Activated T-cell treated with anti-CD3 and anti-CD28 coated beads, Interleukin-2, amount 50 U/mL, for 72 hours (primary cell): ENCODE measurements around the gene SDC4. TPM values are rescaled to one million over a fixed set of nuclear protein-coding genes. Genes with fewer than 3 reads are reported as not detected.

ENCODE experiments used
- ATAC-seq, 2 donors: fragments of 150-1000 bp; cut with Tn5 transposase; replicated peaks in 1 of 2; 2 replicates each; pipeline ENCODE4 v1.10.0; 2021; ENCODE audit warnings: moderate library complexity in 2 of 2, mild to moderate bottlenecking in 1 of 2
- DNase-seq, 2 donors: peaks; one replicate each; pipeline ENCODE4 v3.0.0; 2021 to 2022; ENCODE audit warnings: mixed read lengths in 1 of 2
- H3K27ac Mint-ChIP-seq: one replicate; pipeline ENCODE4 v1.8.0; 2022; ENCODE audit warnings: mild to moderate bottlenecking, moderate library complexity, mixed read lengths
- H3K27me3 Mint-ChIP-seq: one replicate; pipeline ENCODE4 v1.8.0; 2022; ENCODE audit warnings: low read depth, mixed read lengths
- H3K36me3 Mint-ChIP-seq, 2 donors: one replicate each; pipeline ENCODE4 v1.8.0; 2022; ENCODE audit warnings: mixed read lengths in 2 of 2, mild to moderate bottlenecking in 1 of 2; ENCODE audit not compliant: insufficient read depth in 2 of 2
- H3K4me1 Mint-ChIP-seq: one replicate; pipeline ENCODE4 v1.8.0; 2022; ENCODE audit warnings: low read depth, mixed read lengths
- H3K4me3 Mint-ChIP-seq, 2 donors: one replicate each; pipeline ENCODE4 v1.8.0; 2022; ENCODE audit warnings: mild to moderate bottlenecking in 2 of 2, mixed read lengths in 2 of 2, moderate library complexity in 2 of 2
- H3K9me3 Mint-ChIP-seq, 2 donors: one replicate each; pipeline ENCODE4 v1.8.0; 2022; ENCODE audit warnings: mixed read lengths in 2 of 2
- total RNA-seq, 2 donors: library from RNA; stranded (reverse); gene quantifications; one replicate each; pipeline ENCODE4 v1.2.3, GENCODE V29; 2022

Gene SDC4
- total RNA-seq, 2 donors from 2014 or later: 37.7 to 51.1 TPM

DNA sequence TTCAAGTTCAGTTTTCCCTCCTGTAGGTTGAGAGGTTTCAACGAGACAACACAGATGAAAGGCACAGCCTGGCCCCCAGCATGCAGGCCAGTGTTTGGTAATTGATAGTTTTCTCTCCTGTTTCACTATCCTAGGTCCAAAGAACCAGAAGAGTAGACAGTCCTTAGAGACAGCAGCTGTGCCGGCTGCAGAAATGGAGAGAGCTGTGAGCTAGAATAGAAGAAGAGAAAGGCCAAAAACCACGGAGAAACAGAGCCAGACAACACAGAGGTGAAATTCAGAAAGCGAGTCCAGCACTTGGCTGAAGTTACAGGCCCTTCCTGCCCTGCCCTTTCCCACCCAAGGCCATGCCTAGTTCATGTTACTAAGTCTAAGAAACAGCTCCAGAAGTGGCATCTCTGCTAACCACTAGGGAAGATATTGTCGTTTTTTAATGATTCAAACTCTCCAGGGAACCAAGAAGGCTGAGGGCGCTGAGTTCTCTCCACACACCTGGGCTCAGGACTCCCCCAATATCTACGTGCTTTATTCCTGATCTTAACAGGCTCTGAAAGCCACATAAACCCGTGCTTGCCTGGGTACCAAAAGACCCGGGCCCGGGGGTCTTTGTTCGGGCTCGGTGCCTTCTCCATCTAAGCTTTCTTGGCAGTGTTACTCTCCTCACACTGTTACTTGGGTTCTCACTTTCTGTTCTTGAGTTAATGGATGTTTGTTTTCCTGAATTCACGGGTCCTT lies 58.1 kb downstream of the SDC4 start:
- peaks cover 5% of the 10 kb centered on the region for H3K4me1 Mint-ChIP-seq
- DNase-seq (no peak), ATAC-seq (no peak)
- H3K9me3 Mint-ChIP-seq: peaks cover 0 to 2% of the 10 kb centered on the region in 2 donors
- peaks cover 48% of the 10 kb centered on the region for H3K27me3 Mint-ChIP-seq
- H3K27ac Mint-ChIP-seq: no peak overlapping the region
- peaks cover 0 to 4% of the 10 kb centered on the region in 2 donors for H3K36me3 Mint-ChIP-seq
- H3K4me3 Mint-ChIP-seq: no peak overlapping the region

DNA sequence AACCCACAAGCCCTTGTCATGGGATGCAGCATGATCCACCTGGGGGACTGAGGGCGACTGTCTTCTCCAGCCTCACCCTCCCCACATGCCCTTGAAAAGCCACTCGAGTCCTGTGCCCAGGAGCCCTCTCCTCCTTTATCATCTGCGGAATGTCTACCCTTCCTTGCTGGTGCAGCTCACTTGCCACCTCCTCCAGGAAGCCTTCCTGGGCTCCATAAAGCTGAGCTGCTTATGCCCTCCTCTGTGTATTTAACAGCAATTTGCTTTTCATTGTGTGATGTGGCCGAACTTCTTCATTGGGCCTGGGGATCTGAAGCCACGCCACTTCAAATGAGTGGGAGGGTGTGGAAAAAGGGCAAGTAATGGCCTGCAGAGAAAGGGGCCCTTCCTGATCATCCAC lies 59.4 kb downstream of the SDC4 start:
- Mint-ChIP-seq H3K36me3 (no peaks in the 10 kb centered on the region), H3K4me3 (no peak overlapping the region), H3K27me3 (peaks cover 39% of the 10 kb centered on the region), H3K27ac (no peak overlapping the region), H3K9me3 (no peaks in the 10 kb centered on the region), H3K4me1 (peaks cover 2% of the 10 kb centered on the region)
- no peak for DNase-seq
- no peak for ATAC-seq

DNA sequence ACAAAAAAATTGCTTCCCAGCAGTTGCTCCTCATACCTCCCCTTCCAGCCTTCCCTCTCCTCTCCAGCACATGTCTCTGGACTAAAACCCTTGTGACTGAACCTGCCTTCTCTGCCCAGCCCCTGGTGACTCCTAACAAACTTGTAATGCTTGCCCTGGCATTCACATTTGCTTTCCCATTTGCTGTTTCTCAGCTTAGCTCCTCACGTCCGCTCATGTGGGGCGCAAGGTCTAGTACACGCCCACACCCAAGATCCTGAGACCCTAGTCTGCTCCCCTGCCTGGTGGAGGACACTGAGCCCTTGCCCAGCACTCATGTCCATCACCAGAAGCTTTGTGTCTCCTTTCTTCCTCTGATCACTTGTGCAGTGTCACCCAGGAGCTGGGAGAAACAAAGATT lies 59.8 kb downstream of the SDC4 start:
- H3K4me3 Mint-ChIP-seq: no peak overlapping the region
- no peaks in the 10 kb centered on the region for H3K36me3 Mint-ChIP-seq
- H3K4me1 Mint-ChIP-seq: no peaks in the 10 kb centered on the region
- H3K27me3 Mint-ChIP-seq: peaks cover 37% of the 10 kb centered on the region
- DNase-seq: no peak
- no peaks in the 10 kb centered on the region for H3K9me3 Mint-ChIP-seq
- no peak overlapping the region for H3K27ac Mint-ChIP-seq
- no peak for ATAC-seq

DNA sequence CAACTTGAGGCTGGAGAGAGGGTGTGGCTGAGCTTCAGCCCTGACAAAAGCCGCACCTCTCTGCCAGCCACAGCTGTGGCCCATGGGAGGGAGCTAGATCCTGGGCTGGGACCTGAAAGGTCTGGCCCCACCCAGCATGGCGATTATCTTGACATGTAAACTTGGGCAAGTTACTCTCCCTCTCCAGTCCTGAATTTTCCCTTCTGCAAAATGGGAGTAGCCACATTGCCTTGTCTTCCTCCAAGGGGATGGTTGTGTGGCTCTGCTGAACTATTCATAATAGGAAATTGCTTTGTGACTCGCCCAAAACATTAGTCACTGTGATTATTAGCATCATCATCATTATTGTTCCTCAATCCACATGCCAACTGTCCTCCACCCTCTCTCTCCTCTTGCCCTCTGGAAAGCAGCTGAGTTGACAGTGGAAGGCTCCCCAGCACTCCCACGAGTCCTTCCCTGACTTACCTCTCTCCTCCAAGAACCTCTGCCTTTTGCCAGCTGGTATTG lies 64.6 kb downstream of the SDC4 start:
- no peak for ATAC-seq
- H3K27ac Mint-ChIP-seq: no peak overlapping the region
- H3K4me1 Mint-ChIP-seq: no peaks in the 10 kb centered on the region
- no peaks in the 10 kb centered on the region for H3K36me3 Mint-ChIP-seq
- no peak for DNase-seq
- H3K4me3 Mint-ChIP-seq: no peak overlapping the region
- no peaks in the 10 kb centered on the region for H3K9me3 Mint-ChIP-seq
- H3K27me3 Mint-ChIP-seq: peaks cover 42% of the 10 kb centered on the region

DNA sequence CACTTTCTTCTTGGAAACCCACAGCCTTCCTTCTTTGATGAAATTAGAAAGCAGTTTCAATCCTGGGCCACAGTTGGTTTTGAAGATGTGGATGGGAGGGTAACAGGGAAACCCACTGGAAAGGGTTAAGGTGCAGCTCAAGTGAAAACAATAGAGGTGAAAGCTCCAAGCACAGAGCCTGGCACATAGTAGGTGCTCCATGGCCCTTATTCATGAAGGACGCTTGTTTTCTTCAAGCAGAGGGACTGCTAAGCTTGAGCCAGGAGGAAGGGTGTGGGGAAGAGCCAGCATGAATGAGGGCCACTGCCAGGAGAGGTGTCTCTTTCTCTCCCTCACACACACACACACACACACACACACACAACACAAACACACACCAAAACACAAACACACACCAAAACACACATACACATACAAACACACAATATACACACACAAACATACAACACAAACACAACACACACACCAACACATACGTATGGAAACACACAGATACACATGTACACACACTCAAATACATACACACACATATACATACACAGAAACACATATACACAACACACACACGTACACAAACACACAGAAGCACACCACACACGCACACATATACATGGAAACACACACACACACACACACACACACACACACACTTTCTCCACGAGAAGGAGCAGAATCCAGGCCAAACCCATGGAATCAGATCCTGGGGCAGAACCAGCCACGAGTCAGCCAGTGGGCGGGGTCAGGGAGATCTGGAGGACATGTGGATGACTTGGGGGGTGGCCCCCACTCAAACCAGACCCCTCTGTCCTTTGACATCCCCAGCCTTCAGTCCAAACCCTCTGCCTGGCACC lies 65.3 kb downstream of the SDC4 start:
- no peaks in the 10 kb centered on the region for H3K36me3 Mint-ChIP-seq
- no peak overlapping the region for H3K4me3 Mint-ChIP-seq

DNA sequence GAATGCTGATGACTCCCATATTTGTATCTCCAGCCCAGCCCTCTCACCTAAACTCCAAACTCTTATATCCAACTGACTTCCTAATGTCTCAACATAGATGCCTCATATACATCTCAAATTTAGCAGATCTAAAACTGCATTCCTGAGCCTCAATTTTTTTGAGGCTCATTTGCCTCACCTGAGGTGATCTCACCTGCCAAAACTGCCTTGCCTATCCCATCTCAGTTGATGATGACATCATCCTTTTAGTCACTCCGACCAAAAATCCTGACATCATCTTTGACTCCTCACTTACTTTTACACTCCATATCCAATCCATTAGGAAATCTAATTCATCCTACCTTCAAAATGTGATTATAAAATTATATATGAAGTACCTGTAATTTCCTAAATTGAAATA lies 68.2 kb downstream of the SDC4 start:
- Mint-ChIP-seq H3K4me1 (no peaks in the 10 kb centered on the region), H3K9me3 (no peaks in the 10 kb centered on the region), H3K27me3 (peaks cover 35% of the 10 kb centered on the region), H3K27ac (no peak overlapping the region), H3K36me3 (no peaks in the 10 kb centered on the region), H3K4me3 (no peak overlapping the region)
- ATAC-seq (no peak), DNase-seq (no peak)

More for the DNA sequence above, 65.3 kb downstream of the SDC4 start:
- H3K27ac Mint-ChIP-seq: no peak overlapping the region
- DNase-seq (no peak), ATAC-seq (no peak)
- no peaks in the 10 kb centered on the region for H3K4me1 Mint-ChIP-seq
- H3K9me3 Mint-ChIP-seq: no peaks in the 10 kb centered on the region
- H3K27me3 Mint-ChIP-seq: peaks cover 40% of the 10 kb centered on the region

DNA sequence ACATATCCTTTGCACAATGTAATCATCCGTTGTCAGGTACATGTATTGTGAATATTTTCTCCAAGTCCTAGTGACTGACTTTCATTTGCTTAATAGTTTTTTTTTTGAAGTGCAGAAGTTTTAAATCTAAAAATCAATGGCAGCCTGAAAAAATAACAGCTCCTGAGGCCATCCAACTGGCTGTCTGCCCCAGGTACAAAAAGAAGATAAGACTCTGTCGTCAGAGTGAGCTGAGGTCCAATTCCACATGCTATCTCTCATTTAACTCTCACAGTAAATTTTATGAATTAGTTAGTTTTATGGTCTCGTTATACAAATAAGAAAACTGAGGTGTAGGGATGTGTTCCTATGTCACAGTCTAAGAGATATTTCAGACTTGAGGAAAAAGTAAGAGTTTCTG lies 72.9 kb downstream of the SDC4 start:
- DNase-seq (no peak), ATAC-seq (no peak)
- Mint-ChIP-seq H3K27me3 (peaks cover 74% of the 10 kb centered on the region), H3K4me1 (no peaks in the 10 kb centered on the region), H3K27ac (no peak overlapping the region), H3K36me3 (no peaks in the 10 kb centered on the region), H3K9me3 (no peaks in the 10 kb centered on the region), H3K4me3 (no peak overlapping the region)

Other genes starting within 250 kb of the SDC4 start
- gene KCNS1, start 247.3 kb downstream of the SDC4 start, total RNA-seq: under 1 TPM; 0.23 to 0.58 TPM
- 1 to 10 TPM in 1 of 2 donors, not detected in 1; 1.4 TPM for gene WFDC5, start 233.2 kb downstream of the SDC4 start, total RNA-seq
- gene WFDC12, start 224.0 kb downstream of the SDC4 start, total RNA-seq: not detected
- not detected for gene PI3, start 173.5 kb downstream of the SDC4 start, total RNA-seq
- not detected for gene SEMG1, start 141.4 kb downstream of the SDC4 start, total RNA-seq
- not detected for gene SEMG2, start 127.1 kb downstream of the SDC4 start, total RNA-seq
- not detected for gene SLPI, start 93.9 kb downstream of the SDC4 start, total RNA-seq
- not detected for gene RBPJL, start 41.6 kb downstream of the SDC4 start, total RNA-seq
- 1 to 10 TPM; 3.5 to 5.1 TPM for gene MATN4, start 40.1 kb downstream of the SDC4 start, total RNA-seq
- 10 to 100 TPM; 35.4 to 38.8 TPM for gene SYS1, start 14.7 kb upstream of the SDC4 start, total RNA-seq
- gene TP53TG5, start 29.9 kb upstream of the SDC4 start, total RNA-seq: under 1 TPM; 0.67 to 0.83 TPM
- gene DBNDD2, start 59.9 kb upstream of the SDC4 start, total RNA-seq: 10 to 100 TPM; 28.7 to 43.4 TPM
- 10 to 100 TPM; 60.4 to 63.7 TPM for gene PIGT, start 67.7 kb upstream of the SDC4 start, total RNA-seq
- 1 to 10 TPM; 1.2 to 1.8 TPM for gene WFDC2, start 121.3 kb upstream of the SDC4 start, total RNA-seq
- not detected for gene SPINT3, start 167.2 kb upstream of the SDC4 start, total RNA-seq
- gene WFDC6, start 191.1 kb upstream of the SDC4 start, total RNA-seq: not detected
- not detected for gene EPPIN, start 199.0 kb upstream of the SDC4 start, total RNA-seq
- not detected for gene WFDC8, start 230.9 kb upstream of the SDC4 start, total RNA-seq